Pulmonary artery endothelial cell (primary cell): ENCODE measurements around the gene AKR7A3. TPM values are rescaled to one million over a fixed set of nuclear protein-coding genes. Genes with fewer than 3 reads are reported as not detected.
"Not testable (repeated sequence)": the region's sequence is repeated elsewhere in the genome, so short reads cannot be mapped to it uniquely, and the experiment has no call there.

Experiments
- DNase-seq: peaks from one replicate; pipeline ENCODE4 v3.0.0-alpha.2; 2011; ENCODE audit warnings: low read depth, low spot score
- total RNA-seq: library from RNA; depleted of rRNA; stranded (reverse); fragments of >200 nt; gene quantifications from 2 replicates; pipeline ENCODE4 v1.2.3, GENCODE V29; 2014

AKR7A3 gene
- total RNA-seq = 0.11 and 0.33 TPM in 2 replicates

DNA sequence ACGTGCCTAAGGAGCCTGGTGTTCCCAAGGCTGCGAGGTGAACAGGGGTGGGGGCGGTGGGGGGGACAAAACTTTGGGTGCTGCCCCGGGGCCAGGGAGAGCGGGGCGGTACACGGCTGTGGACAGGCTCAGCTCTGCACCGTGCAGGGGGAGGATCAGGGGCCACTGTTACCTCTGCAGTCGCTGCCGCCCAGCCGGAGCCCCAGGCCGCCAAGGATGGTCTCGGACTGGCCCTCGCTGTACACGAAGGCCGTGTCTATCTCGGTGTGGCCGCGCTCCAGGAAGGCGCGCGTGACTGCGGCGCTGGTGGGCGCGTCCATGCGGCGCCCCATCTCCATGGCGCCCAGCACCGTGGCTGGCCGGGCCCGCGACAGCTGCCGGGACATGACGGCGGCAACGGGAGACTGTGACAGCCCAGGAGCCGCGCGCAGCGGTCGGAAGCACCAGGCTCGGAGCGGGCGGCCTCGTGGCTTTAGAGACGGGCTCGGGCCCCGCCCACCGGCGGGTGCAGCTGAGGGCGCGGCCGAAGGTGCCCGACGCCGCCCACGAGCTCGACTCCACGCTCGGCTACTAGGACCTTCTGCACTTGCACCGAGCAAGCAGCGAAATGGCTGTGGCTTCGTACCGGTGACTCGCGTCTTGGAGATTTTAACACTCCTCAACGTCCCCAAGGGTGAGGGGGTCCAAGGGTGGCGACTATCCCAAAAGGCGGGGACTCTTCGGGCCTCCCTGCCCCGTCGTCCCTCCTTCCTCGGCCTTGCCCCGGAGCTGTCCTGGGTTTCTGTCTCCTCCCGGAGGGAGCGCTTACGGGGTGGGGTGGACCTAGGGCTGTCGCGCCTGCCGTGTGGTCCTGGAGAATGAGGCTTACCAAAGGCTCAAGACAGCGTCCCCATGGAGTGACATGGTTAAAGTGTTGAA lies at the start of gene AKR7A3:
AKR7A3 (minus strand) TSS at position 447 of the 918 bp plus-strand sequence; CDS start at position 386, 61 bp downstream.
- DNase-seq = not testable (repeated sequence)

- no peak for DNase-seq
These were observed 49.8 kb upstream of the AKR7A3 start for GRCh38 chr1:19338323-19338762.

GRCh38 chr1:19337289-19337688 lies 48.7 kb upstream of the AKR7A3 start:
- no peak for DNase-seq

GRCh38 chr1:19336543-19336942 lies 48.0 kb upstream of the AKR7A3 start:
- DNase-seq = no peak

- DNase-seq = no peak
These were observed 45.2 kb upstream of the AKR7A3 start for GRCh38 chr1:19333587-19334354.

DNA sequence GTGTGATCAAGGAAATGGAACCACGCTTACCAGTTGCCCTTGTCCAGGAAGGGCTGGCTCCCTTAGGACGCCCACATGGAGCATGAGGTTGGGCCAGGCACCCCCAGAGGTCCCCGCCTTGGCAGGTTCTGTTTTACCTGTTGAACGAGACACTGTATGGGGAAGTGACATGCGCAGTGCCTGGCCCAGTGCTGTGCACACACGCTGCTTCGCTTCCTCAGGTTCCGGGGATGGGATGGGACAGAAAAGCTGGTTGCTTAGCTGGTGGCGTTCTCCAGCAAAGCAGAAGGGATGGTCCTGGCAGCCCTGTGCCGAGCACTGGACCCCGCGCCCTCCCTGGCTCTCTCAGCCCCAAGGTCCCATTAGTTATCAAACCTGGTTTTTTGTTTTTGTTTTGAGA lies 44.3 kb upstream of the AKR7A3 start:
- DNase-seq = no peak

DNA sequence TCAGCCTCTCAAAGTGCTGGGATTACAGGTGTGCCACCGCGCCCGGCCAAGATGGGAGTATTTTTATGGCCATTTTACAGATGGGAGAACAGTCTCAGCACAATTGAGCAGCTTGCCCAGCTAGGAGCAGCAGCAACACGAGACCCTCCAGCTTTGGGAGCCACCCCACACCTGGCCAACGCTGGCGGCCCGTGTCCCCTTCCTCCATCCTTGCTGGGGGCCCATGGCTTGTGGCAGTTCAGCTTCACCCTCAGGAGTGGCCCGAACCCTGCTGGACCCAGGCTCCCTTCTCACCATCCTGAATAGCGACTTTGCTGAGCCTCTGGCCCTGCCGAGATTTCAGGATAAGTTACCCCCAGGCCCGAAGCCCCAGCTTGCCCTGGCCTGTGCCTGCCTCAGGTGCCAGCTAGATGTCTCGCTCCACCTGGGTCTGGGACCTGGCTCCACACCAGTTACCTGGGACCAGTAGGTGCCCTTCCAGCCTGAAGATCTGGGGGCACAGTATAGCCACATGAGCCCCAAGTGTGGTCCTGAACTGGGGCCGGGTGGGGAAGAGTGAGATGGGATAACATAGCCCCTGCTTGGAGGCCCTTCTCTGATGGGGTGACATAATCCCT lies 42.8 kb upstream of the AKR7A3 start:
- no peak for DNase-seq

GRCh38 chr1:19330449-19331135 lies 42.0 kb upstream of the AKR7A3 start:
- no peak for DNase-seq

- no peak for DNase-seq
These were observed 41.0 kb upstream of the AKR7A3 start for GRCh38 chr1:19329611-19330010.

DNA sequence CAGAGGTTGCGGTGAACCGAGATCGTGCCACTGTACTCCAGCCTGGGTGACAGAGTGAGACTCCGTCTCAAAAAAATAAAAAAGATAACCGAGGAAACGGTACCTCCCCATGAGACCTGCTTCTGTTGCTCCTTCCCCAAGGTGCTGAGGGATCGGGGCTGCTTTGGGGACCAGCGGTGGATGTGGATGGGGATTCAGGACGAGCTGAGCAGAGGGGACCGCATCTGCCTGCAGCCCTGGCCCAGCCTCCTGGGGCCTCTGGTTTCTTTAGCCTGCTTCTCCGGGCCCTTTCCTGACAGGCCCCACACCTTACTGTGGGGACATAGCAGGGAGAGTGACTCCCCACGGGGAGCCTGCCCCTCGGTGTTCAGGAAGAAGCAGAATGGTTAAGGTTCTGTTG lies 40.6 kb upstream of the AKR7A3 start:
- no peak for DNase-seq

GRCh38 chr1:19328486-19328885 lies 39.9 kb upstream of the AKR7A3 start:
- DNase-seq = no peak

GRCh38 chr1:19327736-19328135 lies 39.2 kb upstream of the AKR7A3 start:
- DNase-seq = no peak

- DNase-seq = no peak
These were observed 38.7 kb upstream of the AKR7A3 start for GRCh38 chr1:19327301-19327700.

GRCh38 chr1:19326748-19327065 lies 38.1 kb upstream of the AKR7A3 start:
- no peak for DNase-seq

- no peak for DNase-seq
These were observed 37.6 kb upstream of the AKR7A3 start for GRCh38 chr1:19325958-19326747.

GRCh38 chr1:19325368-19325957 lies 36.9 kb upstream of the AKR7A3 start:
- DNase-seq = no peak

GRCh38 chr1:19324665-19324990 lies 36.1 kb upstream of the AKR7A3 start:
- DNase-seq = no peak

DNA sequence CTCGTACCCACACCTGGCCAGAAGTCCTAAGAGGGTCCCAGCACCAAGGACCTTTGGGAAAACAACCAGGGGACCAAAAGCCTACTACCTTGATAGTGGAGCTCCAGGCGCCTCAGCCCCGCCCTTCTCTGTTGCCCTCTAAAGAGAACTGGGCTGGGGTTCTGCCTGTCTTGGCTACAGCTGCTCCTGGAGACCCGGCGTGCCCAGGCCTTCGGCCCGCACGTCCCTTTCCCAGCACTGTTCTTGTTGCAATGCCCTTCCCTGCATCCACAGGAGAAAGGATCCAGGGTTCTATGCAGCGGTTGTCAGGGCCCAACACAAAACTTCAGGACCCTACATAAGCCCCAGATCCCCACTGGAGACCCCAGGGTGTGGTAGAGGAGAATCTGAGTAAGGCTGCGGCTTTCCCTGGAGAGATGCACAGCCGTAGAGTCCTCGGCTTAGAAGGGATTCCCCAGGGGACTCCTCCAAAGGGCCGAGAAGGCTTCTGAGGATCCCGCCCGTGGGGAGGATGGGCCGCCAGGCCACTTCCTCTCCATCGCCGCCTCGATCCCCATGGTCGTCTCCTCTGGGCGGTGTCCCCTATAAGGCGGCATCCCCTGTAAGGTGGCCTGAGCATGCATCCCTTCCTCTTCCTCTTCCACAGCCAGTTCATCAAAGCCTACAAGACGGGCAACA lies 35.6 kb upstream of the AKR7A3 start:
- DNase-seq = no peak

DNA sequence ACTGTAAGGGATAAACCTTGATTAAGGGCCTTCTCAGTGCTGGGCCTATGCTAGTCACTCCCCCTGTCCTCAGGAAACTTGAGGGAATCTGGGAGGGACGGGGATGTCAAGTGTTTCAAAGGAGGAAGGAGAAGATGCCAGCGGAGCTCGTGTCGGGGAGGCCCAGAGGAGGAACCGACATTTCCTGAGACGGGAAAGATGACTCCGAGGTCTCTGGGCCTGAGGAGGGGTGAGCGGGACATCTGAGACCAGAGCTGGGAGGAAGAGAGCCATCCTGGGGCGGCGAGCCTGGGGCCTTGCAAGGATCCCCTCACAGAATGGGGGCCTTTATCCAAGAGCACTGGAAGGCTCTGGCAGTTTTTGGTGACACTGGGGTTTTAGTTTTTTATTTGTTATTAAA lies 33.9 kb upstream of the AKR7A3 start:
- no peak for DNase-seq

- no peak for DNase-seq
These were observed 32.5 kb upstream of the AKR7A3 start for GRCh38 chr1:19321071-19321470.
